Chondrocyte (in vitro differentiated cells): ENCODE data around the gene DYNLT4. TPM values are rescaled to one million over a fixed set of nuclear protein-coding genes. Genes with fewer than 3 reads are reported as not detected.

Experiments used
- DNase-seq: peaks from one replicate; pipeline ENCODE4 v3.0.0; 2021; ENCODE audit warnings: mixed read lengths, low spot score
- H3K27ac Mint-ChIP-seq: one replicate; pipeline ENCODE4 v1.8.0; 2021; ENCODE audit warnings: mild to moderate bottlenecking, moderate library complexity, mixed read lengths; ENCODE audit not compliant: unreplicated experiment
- H3K27me3 Mint-ChIP-seq: 2 replicates; pipeline ENCODE4 v1.8.0; 2021; ENCODE audit warnings: low read depth, mixed read lengths
- H3K36me3 Mint-ChIP-seq: 2 replicates; pipeline ENCODE4 v1.8.0; 2021; ENCODE audit warnings: low read depth, mixed read lengths
- H3K4me1 Mint-ChIP-seq: 2 replicates; pipeline ENCODE4 v1.8.0; 2021; ENCODE audit warnings: low read depth, mild to moderate bottlenecking, mixed read lengths
- H3K4me3 Mint-ChIP-seq: one replicate; pipeline ENCODE4 v1.8.0; 2021; ENCODE audit warnings: mild to moderate bottlenecking, moderate library complexity, mixed read lengths; ENCODE audit not compliant: unreplicated experiment
- H3K9me3 Mint-ChIP-seq: 2 replicates; pipeline ENCODE4 v1.8.0; 2021; ENCODE audit warnings: low read depth, mixed read lengths
- CTCF ChIP-seq: fragments of 200-600 bp; sonication (generic); IDR thresholded peaks from 2 replicates; pipeline ENCODE4 v1.5.0; 2021; ENCODE audit warnings: antibody characterized with exemption, mild to moderate bottlenecking, moderate library complexity
- total RNA-seq: library from RNA; stranded (reverse); gene quantifications from 3 replicates; pipeline ENCODE4 v1.2.1, GENCODE V29; 2021

The DYNLT4 gene
- total RNA-seq, 1 donor from 2014 or later = not detected

GRCh38 chr1:44832056-44832705, 25.0 kb upstream of the DYNLT4 start:
- no peaks in the 10 kb centered on the region for H3K36me3 Mint-ChIP-seq
- no peak overlapping the region for H3K27ac Mint-ChIP-seq
- H3K9me3 Mint-ChIP-seq = no peaks in the 10 kb centered on the region
- no peak for DNase-seq
- TF ChIP-seq CTCF = no peak
- peaks cover 6% of the 10 kb centered on the region for H3K4me1 Mint-ChIP-seq
- no peak overlapping the region for H3K4me3 Mint-ChIP-seq
- H3K27me3 Mint-ChIP-seq = no peaks in the 10 kb centered on the region

- H3K4me1 Mint-ChIP-seq = peaks cover 6% of the 10 kb centered on the region
- H3K9me3 Mint-ChIP-seq = no peaks in the 10 kb centered on the region
- no peak for TF ChIP-seq CTCF
- no peak overlapping the region for H3K27ac Mint-ChIP-seq
- H3K27me3 Mint-ChIP-seq = no peaks in the 10 kb centered on the region
- H3K36me3 Mint-ChIP-seq = no peaks in the 10 kb centered on the region
- no peak overlapping the region for H3K4me3 Mint-ChIP-seq
- no peak for DNase-seq
Measured at GRCh38 chr1:44831516-44831915, 24.4 kb upstream of the DYNLT4 start.

- Mint-ChIP-seq H3K9me3 (no peaks in the 10 kb centered on the region), H3K27me3 (no peaks in the 10 kb centered on the region), H3K27ac (peak overlapping the region; percentile 22), H3K4me1 (peaks cover 3% of the 10 kb centered on the region), H3K36me3 (no peaks in the 10 kb centered on the region), H3K4me3 (no peak overlapping the region)
- no peak for DNase-seq
- TF ChIP-seq CTCF = no peak
Measured at GRCh38 chr1:44830900-44831304, 23.8 kb upstream of the DYNLT4 start.

GRCh38 chr1:44829506-44830384, 22.6 kb upstream of the DYNLT4 start:
- H3K27me3 Mint-ChIP-seq = no peaks in the 10 kb centered on the region
- no peaks in the 10 kb centered on the region for H3K36me3 Mint-ChIP-seq
- no peak overlapping the region for H3K27ac Mint-ChIP-seq
- no peaks in the 10 kb centered on the region for H3K9me3 Mint-ChIP-seq
- H3K4me3 Mint-ChIP-seq = no peak overlapping the region
- no peak for TF ChIP-seq CTCF
- DNase-seq = no peak
- H3K4me1 Mint-ChIP-seq = no peaks in the 10 kb centered on the region

GRCh38 chr1:44828841-44829440, 21.8 kb upstream of the DYNLT4 start:
- no peaks in the 10 kb centered on the region for H3K36me3 Mint-ChIP-seq
- TF ChIP-seq CTCF = no peak
- H3K9me3 Mint-ChIP-seq = no peaks in the 10 kb centered on the region
- H3K4me1 Mint-ChIP-seq = no peaks in the 10 kb centered on the region
- H3K27me3 Mint-ChIP-seq = no peaks in the 10 kb centered on the region
- no peak overlapping the region for H3K4me3 Mint-ChIP-seq
- no peak overlapping the region for H3K27ac Mint-ChIP-seq
- peak; percentile 93 for DNase-seq
